ENCODE data around the gene EMILIN3. TPM values are rescaled to one million over a fixed set of nuclear protein-coding genes. Genes with fewer than 3 reads are reported as not detected.

The EMILIN3 gene
- total RNA-seq, 2 experiments from 2014 or later, result not detected

GRCh38 chr20:41394931-41395666, 28.5 kb upstream of the EMILIN3 start:
- H3K4me1 Mint-ChIP-seq (ENCODE audit: low read depth), result no peaks in the 10 kb centered on the region
- no peak overlapping the region for H3K4me3 Mint-ChIP-seq
- ATAC-seq, result no peak
- no peaks in the 10 kb centered on the region for H3K27me3 Mint-ChIP-seq
- H3K36me3 Mint-ChIP-seq (ENCODE audit: low read depth), result no peaks in the 10 kb centered on the region
- no peak overlapping the region for H3K27ac Mint-ChIP-seq
- CTCF ChIA-PET, result interaction anchor here (1.2 kb wide), 1 partner anchor 260 kb away, joined by 3 read pairs; no protein-coding TSS in a partner anchor
- no peaks in the 10 kb centered on the region for H3K9me3 Mint-ChIP-seq
- no peak for DNase-seq
- TF ChIP-seq CTCF (IDR thresholded peaks at IDR 0.05), result no peak
- POLR2A ChIA-PET, result interaction anchor here (0.6 kb wide), 1 partner anchor 486 kb away, joined by 3 read pairs; no protein-coding TSS in a partner anchor
- intact Hi-C loops (cut with micrococcal nuclease), result no loop called here

- Mint-ChIP-seq H3K4me1 (ENCODE audit: low read depth) (no peaks in the 10 kb centered on the region), H3K27me3 (no peaks in the 10 kb centered on the region), H3K4me3 (no peak overlapping the region), H3K27ac (no peak overlapping the region), H3K9me3 (no peaks in the 10 kb centered on the region), H3K36me3 (ENCODE audit: low read depth) (no peaks in the 10 kb centered on the region)
- intact Hi-C loops (cut with micrococcal nuclease), result no loop called here
- TF ChIP-seq CTCF (IDR thresholded peaks at IDR 0.05), result no peak
- no peak for ATAC-seq
- DNase-seq, result no peak
- CTCF ChIA-PET, result interaction anchor here (1.2 kb wide), 1 partner anchor 259 kb away, joined by 3 read pairs; no protein-coding TSS in a partner anchor
- POLR2A ChIA-PET, result no interaction called here
Measured at GRCh38 chr20:41394081-41394480, 27.5 kb upstream of the EMILIN3 start.

- ATAC-seq (no peak), DNase-seq (no peak)
- TF ChIP-seq CTCF (IDR thresholded peaks at IDR 0.05), result no peak
- no peak overlapping the region for H3K4me3 Mint-ChIP-seq
- no peaks in the 10 kb centered on the region for H3K36me3 Mint-ChIP-seq (ENCODE audit: low read depth)
- ChIA-PET CTCF (interaction anchor here (1.2 kb wide), 1 partner anchor 258 kb away, joined by 3 read pairs; no protein-coding TSS in a partner anchor), POLR2A (no interaction called here)
- H3K27ac Mint-ChIP-seq, result no peak overlapping the region
- H3K27me3 Mint-ChIP-seq, result no peaks in the 10 kb centered on the region
- H3K9me3 Mint-ChIP-seq, result no peaks in the 10 kb centered on the region
- H3K4me1 Mint-ChIP-seq (ENCODE audit: low read depth), result no peaks in the 10 kb centered on the region
- intact Hi-C loops (cut with micrococcal nuclease), result no loop called here
Measured at GRCh38 chr20:41393705-41394066, 27.1 kb upstream of the EMILIN3 start.

GRCh38 chr20:41392871-41393704, 26.5 kb upstream of the EMILIN3 start:
- CTCF ChIA-PET, result no interaction called here
- H3K27me3 Mint-ChIP-seq, result no peaks in the 10 kb centered on the region
- TF ChIP-seq CTCF (IDR thresholded peaks at IDR 0.05), result no peak
- H3K4me1 Mint-ChIP-seq (ENCODE audit: low read depth), result no peaks in the 10 kb centered on the region
- POLR2A ChIA-PET, result no interaction called here
- DNase-seq, result no peak
- H3K36me3 Mint-ChIP-seq (ENCODE audit: low read depth), result no peaks in the 10 kb centered on the region
- H3K27ac Mint-ChIP-seq, result no peak overlapping the region
- intact Hi-C loops (cut with micrococcal nuclease), result no loop called here
- no peak overlapping the region for H3K4me3 Mint-ChIP-seq
- H3K9me3 Mint-ChIP-seq, result no peaks in the 10 kb centered on the region
- no peak for ATAC-seq

- no peak for TF ChIP-seq CTCF (IDR thresholded peaks at IDR 0.05)
- H3K36me3 Mint-ChIP-seq (ENCODE audit: low read depth), result no peaks in the 10 kb centered on the region
- no peaks in the 10 kb centered on the region for H3K9me3 Mint-ChIP-seq
- H3K27me3 Mint-ChIP-seq, result no peaks in the 10 kb centered on the region
- POLR2A ChIA-PET, result no interaction called here
- DNase-seq (no peak), ATAC-seq (no peak)
- no peak overlapping the region for H3K4me3 Mint-ChIP-seq
- intact Hi-C loops (cut with micrococcal nuclease), result no loop called here
- H3K4me1 Mint-ChIP-seq (ENCODE audit: low read depth), result no peaks in the 10 kb centered on the region
- CTCF ChIA-PET, result no interaction called here
- H3K27ac Mint-ChIP-seq, result no peak overlapping the region
Measured at GRCh38 chr20:41392295-41392694, 25.7 kb upstream of the EMILIN3 start.
